Measurements from ENCODE around the gene BMP10.

BMP10 gene

GRCh38 chr2:68819556-68819955 lies 51.6 kb downstream of the BMP10 start:
- DNase-seq (ENCODE audit: low spot score) = no peak

DNA sequence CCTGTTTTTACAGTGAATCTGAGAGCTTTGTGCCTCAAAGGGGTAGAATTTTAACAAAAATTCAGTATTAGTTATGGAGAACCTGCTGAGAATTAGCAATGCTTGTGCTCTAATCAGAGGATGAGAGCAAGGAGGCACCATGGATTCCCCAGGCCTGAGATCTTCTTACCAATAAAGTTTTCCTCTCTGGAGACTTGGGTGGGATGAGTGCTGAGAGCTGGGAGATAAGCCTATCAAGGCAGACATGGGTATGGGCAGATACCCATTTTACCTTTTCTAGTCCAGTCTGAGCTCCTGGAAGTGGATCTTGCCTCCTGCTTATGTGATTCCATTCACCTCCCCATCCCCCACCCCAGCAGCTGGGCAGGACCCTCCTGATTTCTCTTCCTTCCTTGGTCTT lies 53.9 kb downstream of the BMP10 start:
- DNase-seq (ENCODE audit: low spot score) = no peak

All from SW480 (cell line).